Adipocyte (in vitro differentiated cells): ENCODE measurements around the gene GPR21.

Source experiments
- DNase-seq: peaks from one replicate; pipeline ENCODE4 v3.0.0-alpha.2; 2015; ENCODE audit warnings: low read depth
- H3K27me3 ChIP-seq: replicated peaks from 2 replicates; pipeline ENCODE4 v1.7.0; 2013; ENCODE audit warnings: mild to moderate bottlenecking, low read length, moderate library complexity; ENCODE audit not compliant: control insufficient read depth, insufficient read depth
- H3K36me3 ChIP-seq: 2 replicates; pipeline ENCODE4 v1.7.0; 2013; ENCODE audit warnings: low read length, mild to moderate bottlenecking, moderate library complexity; ENCODE audit not compliant: control insufficient read depth, insufficient read depth, severe bottlenecking
- H3K4me1 ChIP-seq: 2 replicates; pipeline ENCODE4 v1.7.0; 2013; ENCODE audit warnings: mild to moderate bottlenecking, low read length, moderate library complexity; ENCODE audit not compliant: control insufficient read depth, insufficient read depth
- H3K4me3 ChIP-seq: 2 replicates; pipeline ENCODE4 v1.7.0; 2013; ENCODE audit warnings: mild to moderate bottlenecking, low read length, moderate library complexity
- H3K9ac ChIP-seq: 2 replicates; pipeline ENCODE4 v1.7.0; 2013; ENCODE audit warnings: mild to moderate bottlenecking, low read length, moderate library complexity
- H3K9me3 ChIP-seq: 2 replicates; pipeline ENCODE4 v1.7.0; 2013; ENCODE audit warnings: mild to moderate bottlenecking, low read length, moderate library complexity; ENCODE audit not compliant: control insufficient read depth

Gene GPR21

DNA sequence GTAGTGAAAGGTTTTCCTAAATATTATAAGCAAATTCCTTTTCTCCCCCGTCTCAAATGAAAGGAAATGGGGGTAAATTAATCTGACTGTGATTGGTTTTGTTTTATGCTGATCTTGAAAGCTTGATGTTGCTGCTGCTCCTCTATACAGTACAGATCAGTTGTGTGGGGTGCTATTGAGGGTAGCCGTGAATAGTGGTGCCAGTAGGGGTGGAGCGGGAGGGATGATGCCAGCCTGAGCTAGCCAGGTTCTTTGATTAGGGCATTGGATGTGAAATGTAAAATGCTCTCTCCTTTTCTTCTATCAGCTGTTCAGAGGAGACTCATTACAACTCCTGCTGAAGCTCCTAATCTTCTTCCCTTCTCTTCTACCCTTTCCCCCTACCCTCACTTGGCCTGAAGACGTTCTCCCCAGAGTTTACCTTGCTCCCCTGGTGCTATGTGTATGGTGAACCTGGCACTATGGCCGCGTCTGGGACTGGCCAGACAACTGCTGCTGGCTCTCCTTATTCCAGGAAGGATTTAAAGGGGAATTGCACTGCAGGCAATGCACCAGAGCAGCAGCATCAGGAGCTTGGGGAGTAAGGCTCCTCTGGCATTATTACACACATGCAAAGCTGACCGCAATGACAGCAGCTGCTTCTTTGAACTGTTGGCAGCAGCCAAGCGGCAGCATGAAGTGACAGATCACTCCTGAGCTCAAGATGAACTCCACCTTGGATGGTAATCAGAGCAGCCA lies 566 bp downstream of the GPR21 start:
- Histone ChIP-seq H3K36me3 (peaks cover 16% of the 10 kb centered on the region), H3K9ac (no peak overlapping the region), H3K4me3 (no peak overlapping the region), H3K9me3 (no peaks in the 10 kb centered on the region), H3K27me3 (no peaks in the 10 kb centered on the region), H3K4me1 (peaks cover 43% of the 10 kb centered on the region)
- DNase-seq = no peak

DNA sequence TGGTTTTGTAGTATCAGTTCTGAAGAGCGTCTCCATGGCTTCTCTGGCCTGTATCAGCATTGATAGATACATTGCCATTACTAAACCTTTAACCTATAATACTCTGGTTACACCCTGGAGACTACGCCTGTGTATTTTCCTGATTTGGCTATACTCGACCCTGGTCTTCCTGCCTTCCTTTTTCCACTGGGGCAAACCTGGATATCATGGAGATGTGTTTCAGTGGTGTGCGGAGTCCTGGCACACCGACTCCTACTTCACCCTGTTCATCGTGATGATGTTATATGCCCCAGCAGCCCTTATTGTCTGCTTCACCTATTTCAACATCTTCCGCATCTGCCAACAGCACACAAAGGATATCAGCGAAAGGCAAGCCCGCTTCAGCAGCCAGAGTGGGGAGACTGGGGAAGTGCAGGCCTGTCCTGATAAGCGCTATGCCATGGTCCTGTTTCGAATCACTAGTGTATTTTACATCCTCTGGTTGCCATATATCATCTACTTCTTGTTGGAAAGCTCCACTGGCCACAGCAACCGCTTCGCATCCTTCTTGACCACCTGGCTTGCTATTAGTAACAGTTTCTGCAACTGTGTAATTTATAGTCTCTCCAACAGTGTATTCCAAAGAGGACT lies 1.5 kb downstream of the GPR21 start:
- Histone ChIP-seq H3K4me3 (no peak overlapping the region), H3K36me3 (peaks cover 16% of the 10 kb centered on the region), H3K27me3 (no peaks in the 10 kb centered on the region), H3K9me3 (no peaks in the 10 kb centered on the region), H3K9ac (no peak overlapping the region), H3K4me1 (peaks cover 52% of the 10 kb centered on the region)
- DNase-seq = no peak

DNA sequence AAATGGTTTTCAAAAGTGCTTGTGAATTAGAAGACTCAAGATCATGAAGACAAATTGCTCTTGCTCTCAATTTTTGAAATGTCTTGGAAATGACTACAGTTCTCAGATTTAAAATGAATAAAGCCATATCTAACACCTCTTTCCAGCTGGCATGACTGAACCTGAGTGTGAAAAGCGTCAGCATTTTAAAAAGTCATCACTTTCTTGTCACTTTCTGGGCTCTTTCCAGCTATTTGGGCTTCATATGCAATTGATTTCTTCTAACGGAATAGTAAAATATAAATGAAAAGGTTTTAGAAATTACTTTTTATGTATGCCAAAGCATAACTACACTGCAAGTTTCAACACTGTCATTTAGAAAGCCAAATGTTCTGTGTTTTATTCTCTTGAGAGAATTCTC lies 2.3 kb downstream of the GPR21 start:
- peak overlapping the region; percentile 43 for H3K4me3 ChIP-seq
- H3K36me3 ChIP-seq = peaks cover 10% of the 10 kb centered on the region

DNA sequence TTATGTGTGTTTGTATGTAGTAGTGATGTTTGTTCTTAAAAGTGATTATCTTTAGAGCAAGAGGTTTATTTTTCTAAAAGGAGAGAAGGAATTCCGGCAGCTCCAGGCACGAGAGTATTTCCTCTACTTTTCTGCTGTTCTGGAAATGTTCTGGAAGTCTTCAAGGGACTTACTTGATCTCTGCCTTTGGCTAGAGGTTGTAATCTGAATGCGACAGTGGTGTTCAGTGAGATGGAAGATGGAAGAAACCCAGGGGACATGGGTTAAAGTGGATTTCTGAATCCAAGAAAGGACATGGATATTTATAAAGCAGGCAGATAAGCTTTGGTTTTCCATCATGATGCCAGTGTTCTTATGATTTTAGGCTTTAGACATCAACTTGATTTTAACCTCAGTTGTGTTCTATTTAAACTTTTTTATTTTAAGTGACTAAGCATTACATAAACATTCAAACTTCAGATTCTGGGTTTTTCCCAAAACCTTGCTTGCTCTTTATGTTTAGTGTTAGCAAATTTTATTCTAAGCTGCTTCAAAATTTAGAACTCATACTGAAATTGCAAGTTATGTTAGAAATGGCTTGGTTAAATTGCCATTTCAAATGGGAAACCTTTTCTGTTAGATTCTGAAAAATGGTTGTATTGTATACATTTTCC lies 3.6 kb downstream of the GPR21 start:
- H3K36me3 ChIP-seq = peaks cover 10% of the 10 kb centered on the region
- H3K9ac ChIP-seq = peak overlapping the region; percentile 52
- peak; percentile 49 for DNase-seq
- H3K4me3 ChIP-seq = peak overlapping the region; percentile 2
- no peaks in the 10 kb centered on the region for H3K9me3 ChIP-seq
- H3K27me3 ChIP-seq = no peaks in the 10 kb centered on the region
- peaks cover 50% of the 10 kb centered on the region for H3K4me1 ChIP-seq

More for the DNA sequence above, 2.3 kb downstream of the GPR21 start:
- peaks cover 55% of the 10 kb centered on the region for H3K4me1 ChIP-seq
- no peak for DNase-seq
- no peaks in the 10 kb centered on the region for H3K27me3 ChIP-seq
- no peaks in the 10 kb centered on the region for H3K9me3 ChIP-seq
- H3K9ac ChIP-seq = peak overlapping the region; percentile 52

DNA sequence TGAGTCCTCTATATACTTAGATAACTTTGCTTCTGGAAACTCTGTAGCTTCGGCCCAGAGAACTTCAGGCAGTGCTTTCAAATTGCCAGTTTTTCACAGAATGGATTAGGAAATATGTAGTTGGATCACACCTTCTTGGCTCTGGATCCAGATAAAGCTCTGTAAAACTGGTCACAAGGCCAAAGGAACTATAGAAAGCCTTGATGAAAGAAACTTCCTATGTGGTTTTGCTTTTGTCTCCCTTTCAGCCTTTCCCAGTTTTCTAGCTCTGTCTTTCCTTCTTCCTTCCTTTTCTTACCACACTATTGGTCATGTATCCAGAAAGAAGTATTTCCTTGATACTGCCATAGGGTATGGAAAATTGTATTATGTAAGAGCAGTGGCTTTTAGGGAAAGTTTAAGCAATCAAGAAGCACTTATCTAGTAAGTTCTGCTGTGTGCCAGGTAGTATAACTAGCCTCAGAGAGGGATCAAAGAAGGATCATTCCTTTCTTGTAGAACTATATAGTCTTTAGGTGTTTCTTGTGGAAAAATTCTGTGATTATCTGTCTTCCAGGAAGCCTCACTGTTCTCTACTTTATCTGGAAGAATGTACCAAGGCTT lies 6.3 kb downstream of the GPR21 start:
- Histone ChIP-seq H3K4me1 (peaks cover 51% of the 10 kb centered on the region), H3K36me3 (peaks cover 10% of the 10 kb centered on the region), H3K9ac (no peak overlapping the region), H3K4me3 (no peak overlapping the region), H3K27me3 (no peaks in the 10 kb centered on the region), H3K9me3 (no peaks in the 10 kb centered on the region)
- DNase-seq = no peak

DNA sequence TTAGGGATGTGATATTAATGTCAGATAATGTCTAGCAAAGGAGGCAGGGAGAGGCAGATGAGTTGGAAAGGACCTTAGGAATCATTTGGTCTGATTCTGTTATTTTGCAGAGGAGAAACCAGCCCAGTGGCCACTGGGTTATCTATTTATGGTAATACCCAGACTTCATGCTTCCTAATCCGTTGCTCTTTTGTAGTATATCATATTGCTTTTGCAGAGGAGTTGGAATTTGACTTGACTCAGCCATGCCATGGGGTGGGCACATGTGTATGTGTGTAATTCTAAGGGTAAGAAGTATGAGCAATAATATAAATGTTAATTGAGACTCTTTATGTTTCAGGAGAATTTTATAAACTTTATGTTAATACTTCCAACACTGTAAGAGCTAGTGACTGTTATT lies 7.3 kb downstream of the GPR21 start:
- peaks cover 3% of the 10 kb centered on the region for H3K36me3 ChIP-seq
- no peak overlapping the region for H3K9ac ChIP-seq
- no peak overlapping the region for H3K4me3 ChIP-seq
- H3K9me3 ChIP-seq = no peaks in the 10 kb centered on the region
- H3K4me1 ChIP-seq = peaks cover 48% of the 10 kb centered on the region
- no peak for DNase-seq
- no peaks in the 10 kb centered on the region for H3K27me3 ChIP-seq

DNA sequence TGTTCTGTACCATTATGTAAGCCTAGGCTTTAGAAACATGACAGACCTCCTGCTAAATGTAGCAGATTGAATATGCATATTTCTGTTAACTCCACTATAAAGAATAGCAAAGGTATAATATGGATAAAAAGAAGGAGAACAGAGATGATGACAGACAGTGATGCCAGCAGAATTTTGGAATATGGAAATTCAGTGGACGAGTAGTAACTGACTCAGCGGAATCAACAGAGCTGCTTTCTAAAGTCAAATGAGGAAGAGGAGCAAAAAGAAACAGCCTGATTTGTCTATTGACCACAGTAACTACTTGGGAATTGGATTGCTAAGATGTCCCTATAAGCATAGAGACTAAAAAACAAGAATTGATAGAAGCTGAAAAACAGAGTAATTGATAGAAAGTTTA lies 8.0 kb downstream of the GPR21 start:
- Histone ChIP-seq H3K27me3 (no peaks in the 10 kb centered on the region), H3K9me3 (no peaks in the 10 kb centered on the region), H3K4me3 (no peak overlapping the region), H3K4me1 (peaks cover 41% of the 10 kb centered on the region), H3K9ac (no peak overlapping the region), H3K36me3 (peaks cover 3% of the 10 kb centered on the region)
- DNase-seq = no peak

DNA sequence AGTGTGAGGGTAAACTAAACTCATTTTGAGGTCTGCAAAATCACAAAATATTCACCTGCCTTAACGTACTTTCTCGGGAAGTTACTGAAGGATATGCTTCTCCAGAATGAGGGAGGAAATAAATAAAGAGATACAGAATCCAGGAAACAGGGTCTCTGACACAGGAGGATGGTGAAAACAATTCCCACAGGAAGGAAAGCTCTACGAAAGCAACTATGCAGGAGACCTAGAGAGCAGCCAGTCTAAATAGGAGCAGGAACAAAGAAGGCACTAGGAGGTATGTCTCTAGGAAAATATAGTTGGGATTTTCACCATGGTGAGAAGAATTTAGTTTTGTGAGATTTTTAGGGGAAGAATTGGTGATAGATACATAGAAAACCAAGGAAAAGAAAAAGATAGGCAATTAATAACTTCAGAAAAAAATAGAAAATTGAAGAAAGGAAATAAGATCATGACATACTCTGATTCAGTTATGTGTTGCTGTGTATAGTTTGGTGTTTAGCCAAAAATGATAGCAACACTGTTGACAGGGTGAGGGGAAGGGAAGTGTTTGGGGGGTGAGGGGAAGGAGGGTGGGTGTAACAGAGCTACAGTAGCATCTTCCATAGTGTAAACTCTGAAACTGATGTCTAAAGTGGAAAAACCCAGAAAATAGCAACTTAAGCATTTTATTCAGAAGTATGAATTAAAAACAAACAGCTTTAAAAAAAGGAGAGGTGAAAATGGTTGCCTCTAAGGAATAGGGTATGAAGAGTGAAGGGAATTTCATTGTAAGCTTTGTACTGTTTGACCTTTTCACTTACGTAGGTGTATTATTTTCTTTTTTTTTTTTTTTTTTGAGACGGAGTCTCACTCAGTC lies 9.8 kb downstream of the GPR21 start:
- H3K27me3 ChIP-seq = no peaks in the 10 kb centered on the region
- H3K9ac ChIP-seq = no peak overlapping the region
- H3K36me3 ChIP-seq = peaks cover 3% of the 10 kb centered on the region
- DNase-seq = no peak
- no peaks in the 10 kb centered on the region for H3K9me3 ChIP-seq
- no peak overlapping the region for H3K4me3 ChIP-seq
- H3K4me1 ChIP-seq = peaks cover 30% of the 10 kb centered on the region

DNA sequence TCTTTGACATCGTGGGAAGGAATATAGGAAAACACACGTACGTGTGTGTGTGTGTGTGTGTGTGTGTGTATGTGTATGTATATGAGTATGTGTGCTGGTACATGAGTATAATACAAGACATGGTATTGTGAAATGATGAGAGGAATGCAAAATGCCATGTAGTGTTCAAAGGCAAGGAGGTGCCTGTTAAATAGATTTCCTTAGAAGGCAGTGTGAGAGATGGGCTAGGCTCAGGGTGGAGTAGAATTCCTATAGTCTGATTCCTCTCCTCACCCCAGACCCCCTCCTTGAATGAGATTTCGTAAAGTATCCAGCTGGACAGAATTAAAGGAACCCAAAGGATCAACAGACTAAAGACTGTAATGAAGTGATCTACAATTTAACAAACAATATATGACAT lies 11.1 kb downstream of the GPR21 start:
- peaks cover 3% of the 10 kb centered on the region for H3K36me3 ChIP-seq
- H3K27me3 ChIP-seq = no peaks in the 10 kb centered on the region
- peak overlapping the region; percentile 42 for H3K9ac ChIP-seq
- no peak overlapping the region for H3K4me3 ChIP-seq
- peak; percentile 88 for DNase-seq
- no peaks in the 10 kb centered on the region for H3K9me3 ChIP-seq
- peaks cover 34% of the 10 kb centered on the region for H3K4me1 ChIP-seq

DNA sequence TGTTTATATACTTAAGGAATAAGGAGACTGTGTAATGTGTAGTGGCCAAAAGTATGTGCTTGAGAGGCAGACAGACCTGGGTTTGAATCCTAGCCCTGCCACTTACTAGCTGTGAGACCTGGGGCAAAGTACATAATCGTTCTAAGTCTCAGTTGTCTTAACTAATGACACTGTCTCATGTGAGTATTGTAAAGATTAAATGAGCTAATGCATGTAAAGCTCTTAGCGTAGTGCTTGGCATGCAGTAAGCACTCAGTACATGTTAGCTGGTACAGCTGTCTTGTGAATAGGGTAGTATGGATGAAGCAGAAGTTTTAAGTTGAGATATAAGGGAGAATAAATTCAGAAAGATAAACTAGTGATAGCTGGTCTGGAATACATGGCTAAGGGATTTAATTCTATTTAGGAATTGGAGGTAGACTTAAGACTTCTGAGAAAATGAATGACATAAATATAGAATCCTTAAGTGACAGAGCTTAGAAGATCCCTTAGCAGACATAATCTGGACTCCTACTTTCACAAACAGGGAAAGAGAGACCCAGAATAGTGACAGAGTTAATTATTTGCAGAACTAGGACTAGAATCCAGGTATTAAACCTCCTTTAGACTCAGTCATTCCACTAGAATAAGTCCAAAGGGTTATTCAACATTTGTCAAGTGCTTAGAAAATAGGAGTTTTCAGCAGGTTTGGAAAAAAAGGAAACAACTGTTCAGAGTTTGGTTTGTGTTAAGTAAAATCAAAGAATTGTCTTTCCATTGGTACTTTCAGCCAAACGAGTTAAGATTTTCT lies 13.1 kb downstream of the GPR21 start:
- Histone ChIP-seq H3K9ac (no peak overlapping the region), H3K4me1 (peaks cover 40% of the 10 kb centered on the region), H3K36me3 (peaks cover 3% of the 10 kb centered on the region), H3K9me3 (no peaks in the 10 kb centered on the region), H3K27me3 (no peaks in the 10 kb centered on the region), H3K4me3 (no peak overlapping the region)
- DNase-seq = no peak
